ENCODE results near the gene RFNG.

RFNG gene

GRCh38 chr17:82051776-82052637, at the start of gene RFNG, which contains the start of gene GPS1:
Gene RFNG, minus strand, starts transcription at chr17:82051811. Its CDS starts 45 bp downstream, at chr17:82051766.
Gene GPS1, plus strand, starts transcription at chr17:82051898. Its CDS starts 34 bp downstream, at chr17:82051932.
- no peak for TF ChIP-seq CTCF (IDR thresholded peaks at IDR 0.05; ENCODE audit: extremely low read depth, missing control alignments)
- DNase-seq (ENCODE audit: low spot score), result peak; percentile 99

DNA sequence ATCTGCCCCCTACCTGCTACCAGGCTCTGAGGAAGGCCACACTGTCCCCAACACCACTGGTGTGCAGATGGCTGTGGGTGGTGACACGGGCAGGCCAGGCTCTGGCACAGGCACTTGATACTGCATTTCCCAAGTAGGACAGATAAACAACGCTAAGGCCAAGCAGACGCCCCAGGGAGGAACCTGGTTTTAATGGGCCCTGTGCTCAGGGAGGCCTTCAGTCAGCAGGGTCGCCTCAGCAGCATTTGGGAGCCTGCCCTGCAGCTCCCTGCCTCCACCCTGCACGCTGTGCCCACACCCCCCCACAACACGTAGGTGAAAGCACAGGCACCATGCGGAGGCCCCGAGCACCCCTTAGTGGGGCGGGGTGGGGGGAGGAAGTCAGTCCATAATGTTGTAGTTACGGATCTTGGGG, 49.7 kb upstream of the RFNG start:
- no peak for TF ChIP-seq CTCF (IDR thresholded peaks at IDR 0.05; ENCODE audit: extremely low read depth, missing control alignments)
- no peak for DNase-seq (ENCODE audit: low spot score)

DNA sequence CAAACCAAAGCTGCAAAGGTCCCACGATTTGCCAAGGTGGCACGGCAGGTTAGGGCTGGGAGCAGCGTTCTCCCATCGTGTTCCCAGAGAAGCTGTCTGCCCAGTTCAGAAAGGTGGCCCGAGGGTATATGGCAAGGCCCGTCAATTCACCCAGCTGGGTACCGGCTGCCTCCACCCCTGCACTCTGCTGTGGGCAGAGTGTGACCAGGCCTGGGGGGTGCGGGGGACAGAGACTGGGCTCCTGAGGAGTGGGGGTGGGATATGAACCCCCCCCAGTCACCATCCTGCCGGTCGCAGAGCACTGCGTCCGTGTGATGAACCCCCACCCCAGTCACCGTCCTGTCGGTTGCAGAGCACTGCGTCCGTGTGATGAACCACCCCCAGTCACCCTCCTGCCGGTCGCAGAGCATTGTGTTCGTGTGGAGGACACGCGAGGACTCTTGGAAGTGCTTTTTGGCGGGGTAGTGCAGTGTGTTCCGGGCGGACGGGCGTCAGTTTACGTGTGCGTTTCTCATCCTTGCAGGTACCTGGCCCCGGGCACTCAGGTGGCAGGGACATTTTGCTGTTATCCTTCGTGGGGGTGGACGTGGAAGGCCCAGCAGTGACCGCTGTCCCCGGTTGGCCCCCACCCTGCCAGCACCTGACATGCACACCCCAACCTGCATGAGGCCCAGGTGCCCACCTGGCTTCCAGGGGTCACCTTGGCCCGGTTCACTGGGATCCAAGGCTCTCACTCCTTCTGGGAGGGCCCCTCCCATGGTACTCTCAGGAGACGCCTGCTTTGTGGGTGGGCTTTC, 49.1 kb upstream of the RFNG start:
- no peak for DNase-seq (ENCODE audit: low spot score)
- TF ChIP-seq CTCF (IDR thresholded peaks at IDR 0.05; ENCODE audit: extremely low read depth, missing control alignments), result no peak

GRCh38 chr17:82098939-82099763, 47.5 kb upstream of the RFNG start:
- peak; percentile 55 for DNase-seq (ENCODE audit: low spot score)
- no peak for TF ChIP-seq CTCF (IDR thresholded peaks at IDR 0.05; ENCODE audit: extremely low read depth, missing control alignments)

- TF ChIP-seq CTCF (IDR thresholded peaks at IDR 0.05; ENCODE audit: extremely low read depth, missing control alignments), result peak; percentile 56
- DNase-seq (ENCODE audit: low spot score), result peak; percentile 100
These were observed 46.7 kb upstream of the RFNG start, which contains the start of gene FASN for GRCh38 chr17:82098169-82098938. Gene FASN, minus strand, starts transcription at chr17:82098236. Its CDS starts 1,791 bp downstream, at chr17:82096445.

- TF ChIP-seq CTCF (IDR thresholded peaks at IDR 0.05; ENCODE audit: extremely low read depth, missing control alignments), result no peak
- no peak for DNase-seq (ENCODE audit: low spot score)
These were observed 46.2 kb upstream of the RFNG start for GRCh38 chr17:82097919-82098168.

All from GM20000 (cell line).